Naive B cell (primary cell): ENCODE measurements around the gene SORL1. TPM values are rescaled to one million over a fixed set of nuclear protein-coding genes. Genes with fewer than 3 reads are reported as not detected.
"Not testable (repeated sequence)": the region's sequence is repeated elsewhere in the genome, so short reads cannot be mapped to it uniquely, and the experiment has no call there.

Experiments
- ATAC-seq, 2 donors: fragments of 150-1000 bp; cut with Tn5 transposase; 2 replicates each; pipeline ENCODE4 v1.10.0; 2021; ENCODE audit warnings: low read depth in 2 of 2, mild to moderate bottlenecking in 2 of 2, moderate library complexity in 2 of 2
- DNase-seq: peaks from one replicate; pipeline ENCODE4 v3.0.0; 2022
- H3K27ac Mint-ChIP-seq, 6 donors: one replicate each; pipeline ENCODE4 v1.8.0; 2020 to 2022; ENCODE audit warnings: mild to moderate bottlenecking in 6 of 6, mixed read lengths in 6 of 6, moderate library complexity in 5 of 6, inconsistent platforms in 2 of 6
- H3K27me3 Mint-ChIP-seq, 3 donors: one replicate each; pipeline ENCODE4 v1.8.0; 2021 to 2022; ENCODE audit warnings: mixed read lengths in 3 of 3, mild to moderate bottlenecking in 1 of 3
- H3K36me3 Mint-ChIP-seq, 2 donors: one replicate each; pipeline ENCODE4 v1.8.0; 2020 to 2022; ENCODE audit warnings: mixed read lengths in 2 of 2, inconsistent platforms in 1 of 2, mild to moderate bottlenecking in 1 of 2
- H3K4me1 Mint-ChIP-seq, 3 donors: one replicate each; pipeline ENCODE4 v1.8.0; 2020 to 2022; ENCODE audit warnings: mixed read lengths in 3 of 3, inconsistent platforms in 1 of 3, mild to moderate bottlenecking in 1 of 3, moderate library complexity in 1 of 3
- H3K4me3 Mint-ChIP-seq, 8 donors: one replicate each; pipeline ENCODE4 v1.8.0; 2020 to 2022; ENCODE audit warnings: mild to moderate bottlenecking in 8 of 8, mixed read lengths in 8 of 8, moderate library complexity in 8 of 8, inconsistent platforms in 2 of 8
- H3K9me3 Mint-ChIP-seq, 7 donors: one replicate each; pipeline ENCODE4 v1.8.0; 2020 to 2022; ENCODE audit warnings: mixed read lengths in 7 of 7, mild to moderate bottlenecking in 5 of 7, inconsistent platforms in 2 of 7, moderate library complexity in 1 of 7
- polyA plus RNA-seq, 6 donors: library from polyadenylated mRNA; unstranded; fragments of 300-500 nt; fragmentation: Illumina TruSeq; gene quantifications; one replicate each; pipeline ENCODE4 v1.2.3, GENCODE V29; 2021; ENCODE audit warnings: low read depth in 6 of 6

SORL1 gene
- polyA plus RNA-seq, 6 donors from 2014 or later = 61.7 to 102 (median 83.8) TPM

- H3K4me3 Mint-ChIP-seq = peak overlapping the region in 1 of 8 donors; percentile 22
- no peaks in the 10 kb centered on the region for H3K27me3 Mint-ChIP-seq
- H3K27ac Mint-ChIP-seq = peak overlapping the region in 2 of 6 donors; percentile 32 to 88
- ATAC-seq = no peak
- peaks cover 0 to 8% of the 10 kb centered on the region in 2 donors for H3K36me3 Mint-ChIP-seq
- DNase-seq = no peak
- peaks cover 19 to 70% (median 52%) of the 10 kb centered on the region in 3 donors for H3K4me1 Mint-ChIP-seq
- H3K9me3 Mint-ChIP-seq = no peaks in the 10 kb centered on the region
Measured at GRCh38 chr11:121476379-121477032, 24.4 kb downstream of the SORL1 start.

- no peaks in the 10 kb centered on the region for H3K9me3 Mint-ChIP-seq
Measured at GRCh38 chr11:121478226-121478894, 26.2 kb downstream of the SORL1 start.

GRCh38 chr11:121478895-121479697 is 27.0 kb downstream of the SORL1 start:
- Mint-ChIP-seq H3K4me3 (peak overlapping the region in 7 of 8 donors; percentile 5 to 73 (median 37)), H3K9me3 (no peaks in the 10 kb centered on the region), H3K27me3 (no peaks in the 10 kb centered on the region), H3K4me1 (peaks cover 38 to 76% (median 67%) of the 10 kb centered on the region in 3 donors), H3K36me3 (peaks cover 3 to 4% of the 10 kb centered on the region in 2 donors), H3K27ac (peak overlapping the region in 4 of 6 donors; percentile 35 to 79 (median 73))
- ATAC-seq (no peak), DNase-seq (no peak)

More at GRCh38 chr11:121478226-121478894, 26.2 kb downstream of the SORL1 start:
- Mint-ChIP-seq H3K27ac (peak overlapping the region in 1 of 6 donors; percentile 75), H3K36me3 (peaks cover 0 to 1% of the 10 kb centered on the region in 2 donors), H3K4me1 (peaks cover 31 to 72% (median 61%) of the 10 kb centered on the region in 3 donors), H3K4me3 (peak overlapping the region in 4 of 8 donors; percentile 37 to 67 (median 61)), H3K27me3 (no peaks in the 10 kb centered on the region)
- DNase-seq (no peak), ATAC-seq (no peak)

GRCh38 chr11:121479698-121480238 is 27.7 kb downstream of the SORL1 start:
- Mint-ChIP-seq H3K36me3 (peaks cover 7 to 10% of the 10 kb centered on the region in 2 donors), H3K9me3 (peaks cover 0 to 3% (median 0%) of the 10 kb centered on the region in 7 donors), H3K27ac (peak overlapping the region in 3 of 6 donors; percentile 35 to 79 (median 71)), H3K4me1 (peaks cover 43 to 83% (median 71%) of the 10 kb centered on the region in 3 donors), H3K27me3 (no peaks in the 10 kb centered on the region), H3K4me3 (peak overlapping the region in 3 of 8 donors; percentile 5 to 66 (median 37))
- ATAC-seq (no peak), DNase-seq (no peak)

- peak; percentile 25 to 38 for ATAC-seq
- Mint-ChIP-seq H3K36me3 (peaks cover 16 to 17% of the 10 kb centered on the region in 2 donors), H3K4me1 (peaks cover 53 to 80% (median 74%) of the 10 kb centered on the region in 3 donors), H3K4me3 (peak overlapping the region; percentile 25 to 88 (median 82)), H3K27ac (peak overlapping the region; percentile 91 to 99 (median 96))
- not testable (repeated sequence) for H3K9me3 Mint-ChIP-seq, H3K27me3 Mint-ChIP-seq
- peak; percentile 30 for DNase-seq
Measured at GRCh38 chr11:121481484-121482230, 29.5 kb downstream of the SORL1 start.

GRCh38 chr11:121482231-121483129 is 30.4 kb downstream of the SORL1 start:
- peak; percentile 90 to 91 for ATAC-seq
- H3K36me3 Mint-ChIP-seq = peaks cover 17 to 22% of the 10 kb centered on the region in 2 donors
- no peaks in the 10 kb centered on the region for H3K27me3 Mint-ChIP-seq

GRCh38 chr11:121483805-121484480 is 31.8 kb downstream of the SORL1 start:
- ATAC-seq = no peak
- Mint-ChIP-seq H3K9me3 (peaks cover 0 to 3% (median 0%) of the 10 kb centered on the region in 7 donors), H3K4me1 (peaks cover 65 to 84% (median 72%) of the 10 kb centered on the region in 3 donors), H3K27ac (peak overlapping the region; percentile 15 to 99 (median 94)), H3K27me3 (no peaks in the 10 kb centered on the region), H3K36me3 (peaks cover 25 to 33% of the 10 kb centered on the region in 2 donors), H3K4me3 (peak overlapping the region in 4 of 8 donors; percentile 64 to 84 (median 74))
- DNase-seq = no peak

More at GRCh38 chr11:121482231-121483129, 30.4 kb downstream of the SORL1 start:
- peak overlapping the region; percentile 91 to 99 (median 96) for H3K27ac Mint-ChIP-seq
- peaks cover 58 to 79% (median 78%) of the 10 kb centered on the region in 3 donors for H3K4me1 Mint-ChIP-seq
- peaks cover 0 to 3% (median 0%) of the 10 kb centered on the region in 7 donors for H3K9me3 Mint-ChIP-seq
- peak; percentile 76 for DNase-seq
- peak overlapping the region; percentile 25 to 88 (median 82) for H3K4me3 Mint-ChIP-seq

- H3K4me3 Mint-ChIP-seq = peak overlapping the region in 1 of 8 donors; percentile 28
Measured at GRCh38 chr11:121485216-121485615, 33.1 kb downstream of the SORL1 start.

GRCh38 chr11:121486054-121486453 is 33.9 kb downstream of the SORL1 start:
- H3K36me3 Mint-ChIP-seq = peaks cover 25 to 44% of the 10 kb centered on the region in 2 donors
- H3K9me3 Mint-ChIP-seq = peaks cover 0 to 3% (median 0%) of the 10 kb centered on the region in 7 donors
- peaks cover 69 to 83% (median 70%) of the 10 kb centered on the region in 3 donors for H3K4me1 Mint-ChIP-seq
- no peak for DNase-seq
- no peaks in the 10 kb centered on the region for H3K27me3 Mint-ChIP-seq
- no peak overlapping the region for H3K4me3 Mint-ChIP-seq
- H3K27ac Mint-ChIP-seq = no peak overlapping the region
- no peak for ATAC-seq

More at GRCh38 chr11:121485216-121485615, 33.1 kb downstream of the SORL1 start:
- DNase-seq = no peak
- Mint-ChIP-seq H3K36me3 (peaks cover 25 to 44% of the 10 kb centered on the region in 2 donors), H3K4me1 (peaks cover 66 to 83% (median 67%) of the 10 kb centered on the region in 3 donors), H3K27ac (peak overlapping the region in 2 of 6 donors; percentile 12 to 47), H3K9me3 (peaks cover 0 to 3% (median 0%) of the 10 kb centered on the region in 7 donors), H3K27me3 (no peaks in the 10 kb centered on the region)
- no peak for ATAC-seq

GRCh38 chr11:121487191-121487590 is 35.1 kb downstream of the SORL1 start:
- Mint-ChIP-seq H3K36me3 (peaks cover 25 to 44% of the 10 kb centered on the region in 2 donors), H3K27ac (peak overlapping the region in 4 of 6 donors; percentile 24 to 78 (median 50)), H3K4me1 (peaks cover 68 to 82% (median 72%) of the 10 kb centered on the region in 3 donors), H3K4me3 (no peak overlapping the region), H3K27me3 (no peaks in the 10 kb centered on the region), H3K9me3 (peaks cover 0 to 3% (median 0%) of the 10 kb centered on the region in 7 donors)
- DNase-seq (no peak), ATAC-seq (no peak)

GRCh38 chr11:121488170-121488569 is 36.1 kb downstream of the SORL1 start:
- Mint-ChIP-seq H3K27ac (peak overlapping the region in 4 of 6 donors; percentile 29 to 82 (median 49)), H3K9me3 (peaks cover 0 to 3% (median 0%) of the 10 kb centered on the region in 7 donors), H3K4me3 (no peak overlapping the region), H3K27me3 (no peaks in the 10 kb centered on the region), H3K4me1 (peaks cover 63 to 74% (median 71%) of the 10 kb centered on the region in 3 donors), H3K36me3 (peaks cover 25 to 44% of the 10 kb centered on the region in 2 donors)
- DNase-seq (no peak), ATAC-seq (no peak)
